Stomach (tissue), 9 donors: ENCODE results near the gene KRT86. TPM values are rescaled to one million over a fixed set of nuclear protein-coding genes. Genes with fewer than 3 reads are reported as not detected.
A peak's percentile ranks its signal among the peaks of the same experiment; 100 is the strongest.
"Not testable (repeated sequence)": the region's sequence is repeated elsewhere in the genome, so short reads cannot be mapped to it uniquely, and the experiment has no call there.

ENCODE experiments used
- DNase-seq, 2 donors: peaks; one replicate each; pipeline versions ENCODE4 v3.0.0 to v3.0.0-alpha.2; 2013 to 2019
- H3K27ac ChIP-seq, 5 donors: fragments of 200-600 bp in 4 of 5; sonication (generic) in 4 of 5; one replicate each; pipeline ENCODE4 v1.5.1; 2013 to 2019; ENCODE audit warnings: mild to moderate bottlenecking in 1 of 5, moderate library complexity in 1 of 5
- H3K27me3 ChIP-seq, 3 donors: fragments of 200-600 bp; sonication (generic); one replicate each; pipeline ENCODE4 v1.5.1; 2017 to 2019; ENCODE audit warnings: mixed run types in 1 of 3
- H3K36me3 ChIP-seq, 4 donors: fragments of 200-600 bp; sonication (generic); 1 replicate in 3 of 4; 2 replicates in 1 of 4; pipeline ENCODE4 v1.5.1; 2016 to 2019
- H3K4me1 ChIP-seq, 4 donors: fragments of 200-600 bp; sonication (generic); one replicate each; pipeline ENCODE4 v1.5.1; 2016 to 2019
- H3K4me3 ChIP-seq, 4 donors: fragments of 200-600 bp; sonication (generic) in 3 of 4; one replicate each; pipeline ENCODE4 v1.5.1; 2016 to 2019; ENCODE audit warnings: mild to moderate bottlenecking in 1 of 4
- H3K9me3 ChIP-seq, 4 donors: fragments of 200-600 bp; sonication (generic); one replicate each; pipeline ENCODE4 v1.5.1; 2016 to 2019
- EP300 ChIP-seq: sonication (generic); formaldehyde crosslinking; IDR thresholded peaks from one replicate; pipeline ENCODE4 v1.6.1; 2017; ENCODE audit warnings: antibody characterized with exemption
- POLR2A ChIP-seq, 4 donors: fragments of 450-650 bp; IDR thresholded peaks; one replicate each; pipeline ENCODE4 v1.6.1; 2016; ENCODE audit warnings: antibody characterized with exemption in 4 of 4, control low read depth in 2 of 4, mild to moderate bottlenecking in 1 of 4, moderate library complexity in 1 of 4
- POLR2AphosphoS5 ChIP-seq, 3 donors: sonication (generic); formaldehyde crosslinking; IDR thresholded peaks; one replicate each; pipeline ENCODE4 v1.6.1; 2016; ENCODE audit warnings: antibody characterized with exemption in 3 of 3
- WGBS, 5 donors: extraction: QIAGEN DNeasy Blood & Tissue Kit in 3 of 5; methylation state at CpG; one replicate each; pipeline versions ENCODE4 v1.1.5 to v1.1.7; 2013 to 2018; 5-methylcytosine and 5-hydroxymethylcytosine counted together
- intact Hi-C: fragments of 100-400 bp; cut with DNase I; formaldehyde crosslinking; loops from one replicate; pipeline ENCODE4 v1.15.1; 2023; ENCODE audit warnings: low total_unique reads
- polyA plus RNA-seq, 3 donors: library from polyadenylated mRNA; stranded (reverse); fragments of 200-250 nt; gene quantifications; one replicate each; pipeline ENCODE4 v1.2.3, GENCODE V29; 2013
- total RNA-seq, 5 donors: library from RNA; depleted of rRNA; stranded (reverse); fragments of >200 nt; gene quantifications; one replicate each; pipeline versions ENCODE4 v1.1.0 to v1.2.3, GENCODE V29; 2014 to 2016
- TF ChIP-seq, protein P1 (sequence below), 7 experiments: fragments of 450-650 bp in 4 of 7; fragments of 200-600 bp in 3 of 7; sonication (generic) in 3 of 7; IDR thresholded peaks; one replicate each; pipeline ENCODE4 v1.5.1; 2016 to 2019; ENCODE audit warnings: antibody characterized with exemption in 7 of 7, control low read depth in 2 of 7, mild to moderate bottlenecking in 1 of 7
- donor health status: healthy with polysubstance abuse.
- donor health status: Bipolar disorder and iron deficiency.
- donor health status: healthy.

The KRT86 gene
- total and polyA plus RNA-seq, 8 donors = not detected

DNA sequence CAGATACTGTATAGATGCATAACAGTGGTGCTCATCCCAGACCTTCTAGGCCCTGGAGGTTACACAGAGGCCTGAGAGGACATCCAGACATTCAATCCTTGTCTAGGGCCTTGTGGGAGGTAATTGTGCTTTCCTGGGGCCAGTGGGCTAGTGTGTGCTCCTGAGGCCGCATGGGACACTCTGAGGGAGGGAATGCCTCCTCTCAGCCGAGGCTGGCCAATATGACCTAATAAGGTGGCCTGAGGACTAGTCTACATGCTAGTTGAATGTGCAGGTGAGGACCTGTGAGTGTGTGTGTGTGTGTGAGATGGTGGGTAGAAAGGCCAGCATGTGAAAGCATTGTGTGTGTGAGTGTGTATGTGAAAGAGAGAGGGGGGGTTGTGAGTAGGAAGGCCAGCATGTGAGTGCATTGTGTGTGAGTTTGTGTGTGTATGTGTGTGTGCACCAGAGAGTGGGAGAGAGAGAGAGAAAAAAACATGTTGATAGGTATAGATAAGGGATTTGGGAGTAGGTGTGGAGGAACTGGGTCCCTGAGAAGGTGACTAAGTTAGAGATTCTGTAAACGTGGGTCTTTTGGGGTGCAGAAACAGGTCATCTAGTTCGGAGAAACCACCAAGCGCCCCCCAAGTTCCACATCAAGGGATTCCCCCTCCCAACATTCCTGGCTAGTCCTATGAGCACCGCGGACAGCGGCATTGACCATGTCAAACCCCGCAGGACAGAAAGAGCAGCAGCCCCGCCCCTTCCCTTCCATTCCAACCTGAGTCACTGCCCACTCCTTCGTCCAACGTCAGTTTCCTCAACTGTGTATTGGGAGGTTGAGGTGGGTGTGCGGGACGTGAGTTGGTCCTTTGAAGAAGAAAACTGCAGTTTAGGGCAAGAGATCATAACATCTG is 26.6 kb downstream of the KRT86 start:
- intact Hi-C loops = no loop called here
- H3K27me3 ChIP-seq = peaks cover 0 to 19% (median 0%) of the 10 kb centered on the region in 3 donors
- H3K27ac ChIP-seq = no peak overlapping the region
- H3K4me3 ChIP-seq = no peak overlapping the region
- TF ChIP-seq POLR2A (IDR thresholded peaks at IDR 0.05) (no peak), EP300 (no peak), POLR2AphosphoS5 (IDR thresholded peaks at IDR 0.05) (no peak)
- TF ChIP-seq, protein P1, sequence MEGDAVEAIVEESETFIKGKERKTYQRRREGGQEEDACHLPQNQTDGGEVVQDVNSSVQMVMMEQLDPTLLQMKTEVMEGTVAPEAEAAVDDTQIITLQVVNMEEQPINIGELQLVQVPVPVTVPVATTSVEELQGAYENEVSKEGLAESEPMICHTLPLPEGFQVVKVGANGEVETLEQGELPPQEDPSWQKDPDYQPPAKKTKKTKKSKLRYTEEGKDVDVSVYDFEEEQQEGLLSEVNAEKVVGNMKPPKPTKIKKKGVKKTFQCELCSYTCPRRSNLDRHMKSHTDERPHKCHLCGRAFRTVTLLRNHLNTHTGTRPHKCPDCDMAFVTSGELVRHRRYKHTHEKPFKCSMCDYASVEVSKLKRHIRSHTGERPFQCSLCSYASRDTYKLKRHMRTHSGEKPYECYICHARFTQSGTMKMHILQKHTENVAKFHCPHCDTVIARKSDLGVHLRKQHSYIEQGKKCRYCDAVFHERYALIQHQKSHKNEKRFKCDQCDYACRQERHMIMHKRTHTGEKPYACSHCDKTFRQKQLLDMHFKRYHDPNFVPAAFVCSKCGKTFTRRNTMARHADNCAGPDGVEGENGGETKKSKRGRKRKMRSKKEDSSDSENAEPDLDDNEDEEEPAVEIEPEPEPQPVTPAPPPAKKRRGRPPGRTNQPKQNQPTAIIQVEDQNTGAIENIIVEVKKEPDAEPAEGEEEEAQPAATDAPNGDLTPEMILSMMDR (IDR thresholded peaks at IDR 0.05) = no peak
- no peaks in the 10 kb centered on the region for H3K36me3 ChIP-seq
- DNase-seq = no peak
- H3K4me1 ChIP-seq = no peaks in the 10 kb centered on the region
- no peaks in the 10 kb centered on the region for H3K9me3 ChIP-seq
- 51 to 62% (median 53%) methylated on average over 14 of the region's 14 CpGs for WGBS, 5 donors

DNA sequence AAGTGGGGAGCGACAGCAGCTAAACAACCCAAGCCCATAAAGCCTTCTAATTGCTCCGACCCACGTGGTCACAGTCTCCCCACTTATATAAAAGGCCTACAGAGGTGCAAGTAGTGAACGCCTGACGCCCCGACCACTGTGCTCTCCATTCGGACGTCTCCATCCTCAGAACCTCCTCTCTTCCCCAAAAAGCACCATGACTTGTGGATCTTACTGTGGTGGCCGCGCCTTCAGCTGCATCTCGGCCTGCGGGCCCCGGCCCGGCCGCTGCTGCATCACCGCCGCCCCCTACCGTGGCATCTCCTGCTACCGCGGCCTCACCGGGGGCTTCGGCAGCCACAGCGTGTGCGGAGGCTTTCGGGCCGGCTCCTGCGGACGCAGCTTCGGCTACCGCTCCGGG is 27.3 kb downstream of the KRT86 start:
- WGBS, 5 donors = 67 to 82% (median 80%) methylated on average over 18 to 22 of the region's 31 CpGs
- H3K4me1 ChIP-seq, DNase-seq, H3K36me3 ChIP-seq, H3K4me3 ChIP-seq, H3K9me3 ChIP-seq, H3K27ac ChIP-seq, intact Hi-C loops: not testable (repeated sequence)
- H3K27me3 ChIP-seq = peaks cover 0 to 20% (median 0%) of the 10 kb centered on the region in 3 donors

DNA sequence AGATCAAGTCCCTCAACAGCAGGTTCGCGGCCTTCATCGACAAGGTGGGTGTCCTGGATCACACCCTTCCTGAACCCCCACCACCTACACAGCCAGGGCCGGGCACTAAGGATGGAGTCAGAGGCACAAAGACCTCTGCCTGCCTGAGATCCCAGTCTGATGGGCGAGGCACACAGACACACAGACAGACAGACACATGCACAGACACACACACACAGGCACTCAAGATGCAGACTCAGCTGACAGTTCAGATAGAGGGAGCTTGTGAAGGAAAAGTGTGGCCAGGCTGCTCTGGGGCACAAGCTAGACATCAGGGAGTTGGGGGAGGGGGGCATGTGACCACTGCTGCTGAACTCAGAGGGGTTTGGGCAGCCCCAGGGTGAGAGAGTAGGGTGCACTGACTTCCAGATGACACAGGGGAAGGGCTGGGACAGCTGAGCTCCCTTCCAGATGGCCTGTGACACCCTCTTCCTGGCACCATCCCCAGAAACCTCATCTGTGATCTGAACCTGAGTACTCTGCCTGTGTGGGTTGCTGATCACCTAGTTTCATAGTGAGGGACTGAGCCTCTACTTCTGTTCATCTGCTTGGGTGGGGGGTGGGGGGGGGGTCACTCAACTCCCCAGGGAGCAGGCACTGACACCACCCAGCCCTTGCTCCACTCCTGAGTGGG is 27.9 kb downstream of the KRT86 start:
- H3K4me1 ChIP-seq, H3K27ac ChIP-seq, intact Hi-C loops, H3K4me3 ChIP-seq, H3K9me3 ChIP-seq, DNase-seq, H3K36me3 ChIP-seq: not testable (repeated sequence)
- no CpG with 5 or more reads among the region's 5 CpGs for WGBS, 5 donors
- peaks cover 0 to 27% (median 0%) of the 10 kb centered on the region in 3 donors for H3K27me3 ChIP-seq

DNA sequence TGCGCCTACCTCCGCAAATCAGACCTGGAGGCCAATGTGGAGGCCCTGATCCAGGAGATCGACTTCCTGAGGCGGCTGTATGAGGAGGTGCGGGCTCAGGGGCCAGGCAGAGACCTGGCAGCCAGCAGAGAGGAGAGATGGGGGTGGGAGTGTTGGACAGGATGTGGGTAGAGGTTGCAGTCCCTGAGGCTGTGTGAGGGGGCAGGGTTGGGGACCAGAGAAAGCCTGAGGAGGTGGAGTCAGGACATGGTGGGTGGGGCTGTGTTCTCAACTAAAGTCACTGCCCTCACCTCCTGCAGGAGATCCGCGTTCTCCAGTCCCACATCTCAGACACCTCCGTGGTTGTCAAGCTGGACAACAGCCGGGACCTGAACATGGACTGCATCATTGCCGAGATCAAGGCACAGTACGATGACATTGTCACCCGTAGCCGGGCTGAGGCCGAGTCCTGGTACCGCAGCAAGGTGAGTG is 30.5 kb downstream of the KRT86 start:
- H3K9me3 ChIP-seq, H3K36me3 ChIP-seq, H3K4me3 ChIP-seq, H3K27ac ChIP-seq, intact Hi-C loops, DNase-seq: not testable (repeated sequence)
- Histone ChIP-seq H3K4me1 (peaks cover 5 to 14% (median 12%) of the 10 kb centered on the region in 4 donors), H3K27me3 (peaks cover 0 to 53% (median 16%) of the 10 kb centered on the region in 3 donors)
- WGBS, 5 donors = 72 to 87% (median 79%) methylated on average over 8 to 15 of the region's 15 CpGs

DNA sequence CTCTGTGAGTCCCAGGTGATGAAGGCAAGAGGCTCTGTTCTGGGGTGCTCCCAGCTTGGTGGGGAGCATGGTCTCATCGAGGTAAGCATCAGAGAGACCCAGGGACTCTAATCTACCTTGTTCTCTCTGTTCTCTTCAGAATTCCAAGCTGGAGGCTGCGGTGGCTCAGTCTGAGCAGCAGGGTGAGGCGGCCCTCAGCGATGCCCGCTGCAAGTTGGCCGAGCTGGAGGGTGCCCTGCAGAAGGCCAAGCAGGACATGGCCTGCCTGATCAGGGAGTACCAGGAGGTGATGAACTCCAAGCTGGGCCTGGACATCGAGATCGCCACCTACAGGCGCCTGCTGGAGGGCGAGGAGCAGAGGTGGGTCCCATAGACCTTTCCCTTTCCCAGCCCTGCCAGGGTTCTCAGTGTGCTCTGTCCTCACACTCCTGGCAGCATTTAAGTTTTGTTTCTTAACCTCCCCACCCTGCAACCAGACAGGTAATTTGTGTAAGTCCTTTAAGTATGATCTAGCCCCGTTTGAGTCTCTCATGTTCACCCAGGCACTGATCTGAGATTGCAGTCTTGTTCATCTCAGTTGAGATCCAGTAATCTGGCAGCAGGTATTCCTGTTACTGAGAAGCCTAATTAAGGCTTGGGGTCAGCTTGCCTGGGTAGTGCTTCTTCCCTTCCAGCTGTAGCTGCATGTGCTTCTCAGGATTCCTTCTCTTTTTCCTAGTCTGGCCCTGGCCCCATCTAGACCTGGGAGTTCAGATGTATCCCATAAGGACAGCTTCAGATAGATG is 31.7 kb downstream of the KRT86 start:
- H3K4me3 ChIP-seq = no peak overlapping the region
- peaks cover 0 to 64% (median 17%) of the 10 kb centered on the region in 3 donors for H3K27me3 ChIP-seq
- 65 to 85% (median 73%) methylated on average over 9 to 11 of the region's 11 CpGs for WGBS, 5 donors
- intact Hi-C loops = no loop called here
- H3K27ac ChIP-seq = no peak overlapping the region
- no peaks in the 10 kb centered on the region for H3K36me3 ChIP-seq
- DNase-seq = no peak
- H3K9me3 ChIP-seq = no peaks in the 10 kb centered on the region
- TF ChIP-seq POLR2AphosphoS5 (IDR thresholded peaks at IDR 0.05) = no peak
- TF ChIP-seq, protein P1 (IDR thresholded peaks at IDR 0.05) = peak in 1 of 7 experiments; percentile 27
- H3K4me1 ChIP-seq = peaks cover 5 to 14% (median 12%) of the 10 kb centered on the region in 4 donors
